Epithelial cell of prostate (primary cell): ENCODE results near the gene COMMD1.
"Not testable (repeated sequence)": the region's sequence is repeated elsewhere in the genome, so short reads cannot be mapped to it uniquely, and the experiment has no call there.

Experiments used
- DNase-seq: peaks from one replicate; pipeline ENCODE4 v3.0.0-alpha.2; 2011; ENCODE audit warnings: low read depth, low spot score
- H3K27ac ChIP-seq: fragments of 450-650 bp; 2 replicates; pipeline ENCODE4 v1.5.1; 2017; ENCODE audit warnings: mild to moderate bottlenecking

The COMMD1 gene

DNA sequence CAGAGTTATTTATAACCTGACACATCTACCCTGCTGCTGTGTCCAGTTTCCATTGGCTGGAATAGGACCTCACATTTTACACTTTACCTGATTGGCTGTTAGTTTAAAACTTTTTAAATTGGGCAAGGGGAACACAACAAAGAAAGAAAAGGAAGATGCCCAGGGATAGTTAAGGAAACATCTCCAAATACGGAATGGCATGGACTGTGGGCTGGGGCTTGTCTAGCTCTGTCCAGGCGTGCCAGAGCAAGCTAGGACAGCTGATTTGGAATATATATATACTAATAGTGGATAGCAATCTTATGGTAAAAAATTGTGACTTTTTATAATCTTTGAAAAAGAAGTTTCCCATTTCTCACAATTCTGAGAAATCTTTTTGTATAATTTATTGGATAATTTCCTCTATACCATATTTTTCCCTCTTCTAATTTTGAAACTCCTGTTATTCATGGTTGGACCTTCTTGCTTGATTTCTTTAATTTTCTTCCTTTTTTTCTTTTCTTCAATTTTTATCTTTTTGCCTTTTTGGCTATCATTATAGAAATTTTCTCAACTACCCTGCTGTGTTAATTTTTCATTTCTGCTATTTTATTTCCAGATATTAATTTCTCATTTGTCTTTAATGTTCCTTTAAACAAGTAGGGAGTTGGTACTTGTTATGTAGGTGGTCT is 55.9 kb downstream of the COMMD1 start:
- H3K27ac ChIP-seq, result no peak overlapping the region
- no peak for DNase-seq

DNA sequence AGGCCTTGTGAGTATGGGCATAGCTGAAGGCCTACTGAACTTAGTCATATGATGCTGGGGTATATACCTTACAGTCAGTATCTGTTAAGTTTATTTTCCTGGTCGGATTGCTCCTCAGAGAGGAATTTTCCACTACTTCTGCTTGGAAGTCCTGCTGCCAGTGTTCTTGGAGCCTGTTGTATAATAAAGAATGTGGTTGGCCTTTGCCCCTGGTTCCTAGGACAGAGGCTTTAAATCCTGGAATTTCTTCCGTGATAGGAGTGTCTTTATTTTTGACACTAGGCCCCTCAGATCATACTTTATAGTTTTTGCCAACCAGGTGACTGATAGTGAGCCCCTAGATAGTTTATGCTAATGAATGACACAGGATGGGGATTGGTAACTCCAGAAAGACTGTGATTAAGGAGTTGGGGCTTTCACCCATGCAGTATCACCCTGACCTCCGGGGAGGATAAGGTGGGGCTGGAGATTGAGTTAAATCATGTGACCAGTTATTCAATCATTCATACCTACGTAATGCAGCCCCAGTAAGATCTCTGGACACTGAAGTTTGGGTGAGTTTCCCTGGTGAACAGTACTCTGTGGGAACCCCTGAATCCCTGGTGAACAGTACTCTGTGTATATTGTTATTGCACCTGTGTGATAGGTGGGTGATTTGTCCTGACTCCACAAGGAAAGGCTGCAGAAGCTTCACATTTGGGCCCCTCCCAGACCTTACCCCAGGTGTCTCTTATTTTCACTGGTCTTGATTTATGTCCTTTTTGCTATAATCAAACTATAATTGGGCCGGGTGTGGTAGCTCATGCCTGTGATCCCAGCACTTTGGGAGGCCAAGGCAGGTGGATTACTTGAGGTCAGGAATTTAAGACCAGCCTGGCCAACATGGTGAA is 56.9 kb downstream of the COMMD1 start:
- H3K27ac ChIP-seq, result no peak overlapping the region
- no peak for DNase-seq

DNA sequence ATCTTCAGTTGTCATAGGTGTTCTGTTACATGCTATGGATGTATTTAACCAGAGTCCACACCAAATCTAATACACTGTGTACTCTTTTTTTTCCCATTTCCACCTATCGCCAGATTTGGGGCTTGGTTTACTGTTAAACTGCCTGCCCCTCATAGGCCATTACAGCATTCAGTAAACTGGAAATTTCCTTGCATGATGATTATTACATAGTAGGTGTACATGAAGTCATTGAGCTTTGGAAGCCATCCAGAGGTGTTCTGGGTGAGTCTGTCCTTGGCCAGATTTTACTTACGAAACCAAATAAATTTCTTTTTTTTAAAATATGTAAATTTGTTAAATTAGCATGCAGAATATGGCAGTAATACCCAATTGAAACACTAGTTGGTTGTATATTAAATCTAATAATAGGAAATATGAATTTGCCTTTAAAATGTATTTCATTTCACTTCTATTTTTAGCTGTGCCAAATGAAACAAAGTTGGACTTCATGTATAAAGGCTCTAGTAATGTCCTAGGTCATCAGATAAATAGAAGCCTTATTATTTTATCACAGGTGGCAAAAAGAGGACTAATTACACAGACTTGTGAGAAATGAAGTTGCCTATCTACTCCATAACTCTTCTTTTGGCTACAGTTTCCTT is 60.7 kb downstream of the COMMD1 start:
- DNase-seq, result no peak
- no peak overlapping the region for H3K27ac ChIP-seq

DNA sequence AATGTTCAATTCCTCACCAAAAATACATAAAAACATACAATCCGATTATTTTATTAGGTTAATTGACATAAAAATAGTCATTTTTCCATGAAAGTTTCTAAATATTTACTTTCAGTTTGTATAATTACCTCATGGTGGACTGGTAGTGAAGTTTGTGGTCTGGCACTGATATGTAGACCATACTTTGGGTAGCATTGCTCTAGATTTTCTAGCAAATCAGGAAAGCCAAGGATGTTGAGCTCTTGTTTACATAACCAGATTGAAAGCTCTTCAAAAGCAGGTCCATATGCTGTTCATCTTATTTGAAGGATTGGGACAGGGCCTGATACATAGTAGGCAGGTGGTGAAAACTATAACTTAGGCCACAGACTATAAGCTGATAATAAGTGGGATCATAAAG is 61.8 kb downstream of the COMMD1 start:
- no peak overlapping the region for H3K27ac ChIP-seq
- no peak for DNase-seq

DNA sequence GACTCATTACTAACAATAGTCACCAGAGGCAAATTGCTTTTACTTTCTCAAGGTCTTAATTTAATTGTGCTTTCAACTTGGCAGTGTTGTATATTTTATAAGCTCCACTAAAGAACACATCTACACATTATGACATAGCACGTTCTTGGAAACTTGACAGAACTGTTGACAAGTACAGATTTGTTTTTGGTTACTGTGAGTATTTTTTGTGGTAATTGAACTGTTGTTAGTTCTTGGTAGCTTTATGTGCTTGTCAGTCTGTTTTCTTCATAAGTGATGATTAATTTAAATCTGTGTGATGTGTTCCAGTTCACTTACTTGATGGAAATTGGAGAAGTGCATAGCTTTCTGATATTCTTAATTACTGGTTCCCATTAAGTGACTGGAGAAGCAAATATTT is 63.9 kb downstream of the COMMD1 start:
- no peak overlapping the region for H3K27ac ChIP-seq
- DNase-seq, result no peak

DNA sequence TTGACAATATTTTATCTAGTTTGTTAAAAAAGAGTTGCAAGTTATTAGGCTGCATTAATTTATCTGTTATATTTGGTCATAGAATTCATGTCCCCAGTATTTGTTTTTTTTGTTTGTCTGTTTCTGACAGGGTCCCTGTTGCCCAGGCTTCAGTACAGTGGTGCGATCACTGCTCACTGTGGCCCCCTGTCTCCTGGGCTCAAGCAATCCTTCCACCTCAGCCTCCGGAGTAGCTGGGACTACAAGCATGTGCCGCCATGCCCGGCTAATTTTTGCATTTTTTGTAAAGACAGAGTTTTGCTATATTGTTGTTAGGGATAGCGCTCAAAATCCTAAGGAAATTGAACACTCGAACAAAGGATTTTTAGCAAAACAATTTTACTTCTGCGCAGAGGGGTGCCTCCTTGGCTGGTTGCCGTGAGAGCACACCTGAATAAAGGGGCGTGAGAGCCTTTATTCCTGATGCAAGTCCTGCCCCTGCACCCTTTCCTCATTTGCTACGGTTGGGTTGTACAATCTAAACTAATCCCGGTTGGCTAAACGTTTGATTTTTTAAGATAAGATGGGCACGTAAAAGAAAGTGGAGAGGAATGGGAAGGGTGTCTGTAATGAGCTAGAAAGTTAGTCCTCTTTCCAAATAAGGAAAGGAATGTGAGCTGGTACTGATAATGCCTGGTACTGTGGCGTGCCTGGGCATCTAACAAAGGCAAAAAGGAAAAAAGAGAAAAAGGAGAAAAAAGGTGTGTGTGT is 65.5 kb downstream of the COMMD1 start:
- peak overlapping the region; percentile 56 for H3K27ac ChIP-seq
- DNase-seq, result no peak

DNA sequence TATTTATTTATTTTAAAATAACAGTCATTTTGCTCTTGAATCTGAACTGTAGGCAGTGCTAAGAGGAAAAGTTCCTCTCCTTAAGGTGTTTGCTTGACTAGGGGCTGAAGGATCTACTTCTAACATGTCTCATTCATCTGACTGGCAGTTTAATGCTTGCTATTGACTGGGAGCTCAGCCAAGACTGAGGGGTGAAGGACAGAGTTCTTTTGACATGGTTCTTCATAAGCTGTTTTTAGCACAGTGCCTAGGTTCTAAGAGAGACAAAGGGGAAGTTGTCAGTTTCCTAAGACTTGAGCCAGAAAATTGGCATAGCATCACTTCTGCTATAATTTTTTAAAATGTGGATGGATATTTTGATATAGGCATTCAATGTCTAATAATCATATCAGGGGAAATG is 73.0 kb downstream of the COMMD1 start:
- no peak for DNase-seq

DNA sequence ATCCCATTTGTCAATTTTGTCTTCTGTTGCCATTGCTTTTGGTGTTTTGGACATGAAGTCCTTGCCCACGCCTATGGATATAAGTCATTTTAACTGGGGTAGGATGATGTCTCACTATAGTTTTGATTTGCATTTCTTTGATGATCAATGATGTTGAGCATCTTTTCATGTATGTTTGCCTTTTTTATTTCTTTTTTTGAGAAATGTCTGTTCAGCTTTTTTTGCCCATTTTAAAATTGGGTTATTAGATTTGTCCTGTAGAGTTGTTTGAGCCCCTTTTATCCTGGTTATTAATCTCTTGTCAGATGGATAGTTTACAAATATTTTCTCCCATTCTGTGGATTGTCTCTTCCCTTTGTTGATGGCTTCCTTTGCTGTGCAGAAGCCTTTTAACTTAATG is 75.3 kb downstream of the COMMD1 start:
- no peak for DNase-seq

More for the DNA sequence above, 73.0 kb downstream of the COMMD1 start:
- no peak overlapping the region for H3K27ac ChIP-seq

DNA sequence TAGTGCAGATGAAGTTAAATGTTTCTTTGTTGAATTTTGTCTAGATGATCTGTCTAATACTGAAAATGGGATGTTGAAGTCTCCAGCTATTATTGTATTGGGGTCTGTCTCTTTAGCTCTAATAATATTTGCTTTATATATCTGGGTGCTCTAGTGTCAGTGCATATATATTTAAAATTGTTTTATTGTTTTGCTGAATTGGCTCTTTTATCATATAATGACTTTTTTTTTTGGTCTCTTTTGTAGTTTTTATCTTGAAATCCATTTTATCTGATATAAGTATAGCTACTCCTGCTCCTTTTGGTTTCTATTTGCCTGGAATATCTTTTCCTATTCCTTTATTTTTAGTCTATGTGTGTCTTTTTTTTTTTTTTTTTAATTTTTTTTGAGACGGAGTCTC is 79.2 kb downstream of the COMMD1 start:
- DNase-seq, result no peak

More for the DNA sequence above, 75.3 kb downstream of the COMMD1 start:
- no peak overlapping the region for H3K27ac ChIP-seq

DNA sequence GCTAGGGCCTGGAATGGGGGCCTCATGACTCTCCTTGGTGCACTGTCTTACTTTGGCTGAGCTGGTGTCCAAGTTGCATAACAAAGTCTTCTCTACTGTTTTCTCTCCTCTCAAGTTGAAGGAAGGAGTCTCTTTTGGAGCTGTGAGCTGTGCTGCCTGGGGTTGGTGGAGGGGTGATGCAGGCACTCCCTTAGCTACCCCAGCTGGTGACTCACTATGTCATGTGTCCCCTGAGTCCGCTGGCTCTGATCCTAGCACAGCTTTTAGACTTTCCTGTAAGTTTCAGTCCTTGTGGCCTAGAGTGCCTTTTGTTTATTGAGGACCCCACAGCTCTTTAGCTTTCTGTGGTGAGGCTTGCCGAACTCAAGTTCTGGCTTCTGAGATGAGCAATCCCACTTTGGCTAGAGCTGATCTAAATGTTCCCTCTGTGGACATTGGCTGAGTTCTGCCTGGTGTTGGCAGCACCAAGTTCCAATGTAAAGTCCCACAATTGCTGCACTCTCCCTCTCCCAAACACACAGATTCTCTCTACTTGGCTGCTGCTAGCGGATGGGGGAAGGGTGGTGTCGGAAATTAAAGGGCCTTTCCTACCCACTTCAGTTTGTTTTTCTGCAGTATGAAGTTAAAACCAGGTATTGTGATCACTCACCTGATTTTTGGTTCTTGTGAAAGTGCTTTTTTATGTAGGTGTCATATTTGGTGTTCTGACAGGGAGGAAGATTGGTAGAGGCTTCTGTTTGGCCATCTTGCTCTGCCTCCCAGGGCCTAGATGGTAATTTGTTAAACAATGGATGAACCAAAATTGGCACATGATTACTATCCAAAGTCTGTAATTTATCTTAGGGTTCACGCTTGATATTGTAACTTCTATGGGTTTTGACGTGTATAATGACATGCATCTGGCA is 83.2 kb downstream of the COMMD1 start:
- H3K27ac ChIP-seq, result no peak overlapping the region
- no peak for DNase-seq

More for the DNA sequence above, 79.2 kb downstream of the COMMD1 start:
- no peak overlapping the region for H3K27ac ChIP-seq

DNA sequence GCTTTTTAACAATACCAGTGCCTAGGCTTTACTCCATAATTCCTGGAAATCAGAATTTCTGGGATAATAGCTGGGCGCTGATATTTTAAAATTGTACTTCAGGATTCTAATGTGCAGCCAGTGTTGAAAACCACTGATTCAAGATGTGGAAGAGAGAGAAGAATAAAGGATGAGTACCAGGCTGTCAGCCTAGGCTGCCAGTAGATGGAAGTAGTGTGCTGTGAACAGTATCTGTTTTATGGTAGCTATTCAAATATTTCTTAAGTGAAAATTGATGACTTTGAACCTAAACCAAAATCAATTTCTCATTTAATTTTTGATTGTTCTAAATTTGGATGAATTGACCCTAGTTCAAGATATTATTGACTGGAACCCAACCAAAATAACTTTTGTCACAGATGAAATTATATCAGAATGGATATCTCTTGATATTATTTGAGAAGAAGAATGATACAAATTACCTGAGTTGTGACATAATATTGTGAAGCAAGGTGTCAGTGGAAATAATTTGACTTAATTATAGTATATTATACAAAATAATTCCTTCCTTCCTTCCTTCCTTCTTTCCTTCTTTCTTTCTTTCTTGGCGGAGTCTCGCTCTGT is 88.0 kb downstream of the COMMD1 start:
- no peak for DNase-seq

DNA sequence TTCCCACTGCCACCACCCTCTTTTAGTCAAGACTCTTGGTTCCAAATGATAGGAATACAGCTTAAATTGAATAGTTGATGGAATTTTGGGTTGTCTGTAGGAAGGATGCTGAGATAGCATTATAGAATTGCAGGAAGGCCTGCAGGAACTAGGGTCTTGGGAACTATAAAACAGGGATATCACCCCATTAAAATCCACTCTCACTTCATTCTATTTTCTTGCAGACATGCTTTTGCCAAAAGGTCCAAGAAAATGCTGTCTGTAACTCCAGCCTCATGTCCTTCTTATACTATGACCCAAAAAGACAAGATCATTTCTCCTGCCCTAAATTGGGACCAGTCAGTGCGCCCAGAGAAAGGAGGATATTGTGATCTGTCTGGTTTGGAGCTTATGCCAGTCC is 89.1 kb downstream of the COMMD1 start:
- DNase-seq, result no peak
- no peak overlapping the region for H3K27ac ChIP-seq

More for the DNA sequence above, 88.0 kb downstream of the COMMD1 start:
- no peak overlapping the region for H3K27ac ChIP-seq

DNA sequence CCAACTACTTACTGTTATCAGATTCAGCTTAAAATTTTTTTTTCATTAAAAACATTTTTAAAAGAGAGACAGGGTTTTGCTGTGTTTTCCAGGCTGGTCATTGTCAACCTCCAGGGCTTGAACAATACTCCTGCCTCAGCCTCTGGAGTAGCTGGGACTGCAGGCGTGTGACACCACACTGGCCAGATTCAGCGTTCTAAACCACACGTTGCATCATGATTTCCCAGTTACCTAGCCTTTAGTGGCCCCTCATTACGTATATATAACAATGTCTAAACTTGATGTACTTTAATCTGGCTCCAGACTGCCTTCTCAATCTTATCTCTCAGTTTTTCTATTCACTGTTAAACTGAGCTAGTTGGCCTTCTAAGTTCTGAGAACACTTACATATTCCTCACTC is 89.6 kb downstream of the COMMD1 start:
- H3K27ac ChIP-seq, result no peak overlapping the region
- no peak for DNase-seq

DNA sequence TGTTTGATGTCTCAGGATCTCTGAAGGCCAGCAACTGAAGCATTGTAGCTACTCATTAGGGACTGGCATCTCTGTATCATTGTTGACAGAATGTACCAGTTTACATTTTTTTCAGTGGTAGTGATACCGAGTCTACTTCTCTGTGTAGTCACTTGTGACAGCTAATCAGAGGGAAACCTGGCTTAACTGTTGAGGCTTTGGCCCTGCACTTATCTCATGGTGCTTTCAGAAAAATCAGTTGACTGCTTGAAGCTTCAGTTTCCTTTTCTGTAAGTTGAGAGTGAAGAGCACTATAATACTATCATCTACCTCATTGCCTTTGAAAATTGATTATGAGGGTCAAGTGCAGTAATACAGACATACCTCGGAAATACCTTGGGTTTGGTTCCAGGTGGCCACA is 90.0 kb downstream of the COMMD1 start:
- no peak overlapping the region for H3K27ac ChIP-seq
- DNase-seq, result no peak

DNA sequence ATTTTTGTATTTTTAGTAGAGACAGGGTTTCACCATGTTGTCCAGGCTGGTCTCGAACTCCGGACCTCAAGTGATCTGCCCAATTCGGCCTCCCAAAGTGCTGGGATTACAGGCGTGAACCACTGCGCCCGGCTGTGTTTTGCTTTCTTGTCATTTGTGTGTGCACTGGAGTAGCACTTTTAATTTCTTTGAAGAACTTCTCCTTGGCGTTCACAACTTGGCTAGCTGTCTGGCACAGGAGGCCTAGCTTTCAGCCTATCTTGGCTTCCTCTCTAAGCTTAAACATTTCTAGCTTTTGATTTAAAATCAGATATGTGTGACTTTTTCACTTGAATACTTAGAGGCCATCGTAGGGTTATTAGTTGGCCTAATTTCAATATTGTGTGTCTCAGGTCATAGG is 93.0 kb downstream of the COMMD1 start:
- no peak for DNase-seq

DNA sequence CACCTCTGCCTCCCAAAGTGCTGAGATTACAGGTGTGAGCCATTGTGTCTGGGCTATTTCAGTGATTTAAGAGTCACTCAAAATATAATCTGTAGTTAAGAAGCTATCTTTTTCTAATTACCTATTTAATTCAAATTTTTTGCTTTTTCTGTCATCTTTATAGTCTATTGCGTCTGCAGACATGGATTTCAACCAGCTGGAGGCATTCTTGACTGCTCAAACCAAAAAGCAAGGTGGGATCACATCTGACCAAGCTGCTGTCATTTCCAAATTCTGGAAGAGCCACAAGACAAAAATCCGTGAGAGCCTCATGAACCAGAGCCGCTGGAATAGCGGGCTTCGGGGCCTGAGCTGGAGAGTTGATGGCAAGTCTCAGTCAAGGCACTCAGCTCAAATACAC is 95.1 kb downstream of the COMMD1 start:
- DNase-seq, result no peak
- H3K27ac ChIP-seq, result no peak overlapping the region

More for the DNA sequence above, 93.0 kb downstream of the COMMD1 start:
- H3K27ac ChIP-seq, result no peak overlapping the region

DNA sequence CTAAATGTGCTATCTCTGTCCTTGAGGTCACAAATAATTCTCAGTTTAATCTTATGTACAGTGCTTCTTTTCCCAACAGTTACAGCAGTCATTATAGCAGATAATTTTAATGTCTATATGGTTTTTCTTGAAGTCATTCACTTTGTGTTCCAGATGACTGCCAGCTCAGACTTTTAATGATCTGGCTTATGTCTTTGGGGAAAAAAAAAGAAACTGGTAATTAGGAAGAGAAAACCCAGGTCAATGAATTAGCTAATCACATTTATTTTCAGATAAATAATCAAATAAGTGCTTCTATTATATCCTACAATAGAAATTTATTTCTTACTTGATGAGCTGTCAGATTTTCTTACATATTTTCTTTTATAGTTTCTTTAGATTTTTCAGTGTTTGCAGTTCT is 96.0 kb downstream of the COMMD1 start:
- no peak overlapping the region for H3K27ac ChIP-seq
- no peak for DNase-seq

DNA sequence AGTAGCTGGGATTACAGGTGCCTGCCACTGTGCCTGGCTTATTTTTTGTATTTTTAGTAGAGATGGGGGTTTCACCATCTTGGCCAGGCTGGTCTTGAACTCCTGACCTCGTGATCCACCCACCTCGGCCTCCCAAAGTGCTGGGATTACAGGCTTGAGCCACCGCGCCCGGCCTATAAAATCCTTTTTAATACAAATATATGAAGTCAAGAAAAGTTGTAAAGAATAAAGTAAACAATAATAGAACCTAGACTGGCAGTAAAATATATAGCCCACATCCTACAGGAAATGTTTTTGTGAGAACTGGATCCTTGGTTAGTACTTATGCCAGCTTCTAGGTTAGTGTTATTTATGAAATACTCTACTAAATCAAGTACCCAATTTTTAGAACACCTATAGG is 99.0 kb downstream of the COMMD1 start:
- DNase-seq, H3K27ac ChIP-seq: not testable (repeated sequence)

DNA sequence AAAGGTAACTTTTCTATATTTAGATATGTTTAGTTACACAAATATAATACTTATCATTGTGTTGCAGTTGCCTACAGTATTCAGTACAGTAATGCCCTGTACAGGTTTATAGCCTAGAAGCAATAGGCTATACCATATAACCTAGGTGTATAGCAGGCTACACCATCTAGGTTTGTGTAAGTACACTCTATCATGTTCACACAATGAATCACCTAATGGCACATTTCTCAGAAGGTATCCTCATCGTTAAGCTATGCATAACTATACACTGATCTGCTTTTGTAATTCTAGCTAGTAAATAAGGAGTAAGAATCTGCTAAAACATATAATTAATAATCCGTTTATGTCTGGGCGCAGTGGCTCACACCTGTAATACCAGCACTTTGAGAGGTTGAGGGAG is 102.1 kb downstream of the COMMD1 start:
- no peak for DNase-seq
- H3K27ac ChIP-seq, result no peak overlapping the region
